Activated CD4-positive, CD25-positive, alpha-beta regulatory T cell treated with anti-CD3 and anti-CD28 coated beads, Interleukin-2, amount 50 U/mL, for 16 hours (primary cell): ENCODE results near the gene GPHA2.
A peak's percentile ranks its signal among the peaks of the same experiment; 100 is the strongest.
"Not testable (repeated sequence)": the region's sequence is repeated elsewhere in the genome, so short reads cannot be mapped to it uniquely, and the experiment has no call there.

ENCODE experiments used
- DNase-seq: peaks from one replicate; pipeline ENCODE4 v3.0.0-alpha.2; 2020; ENCODE audit warnings: low read depth, low spot score

GPHA2 gene, protein sequence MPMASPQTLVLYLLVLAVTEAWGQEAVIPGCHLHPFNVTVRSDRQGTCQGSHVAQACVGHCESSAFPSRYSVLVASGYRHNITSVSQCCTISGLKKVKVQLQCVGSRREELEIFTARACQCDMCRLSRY

DNA sequence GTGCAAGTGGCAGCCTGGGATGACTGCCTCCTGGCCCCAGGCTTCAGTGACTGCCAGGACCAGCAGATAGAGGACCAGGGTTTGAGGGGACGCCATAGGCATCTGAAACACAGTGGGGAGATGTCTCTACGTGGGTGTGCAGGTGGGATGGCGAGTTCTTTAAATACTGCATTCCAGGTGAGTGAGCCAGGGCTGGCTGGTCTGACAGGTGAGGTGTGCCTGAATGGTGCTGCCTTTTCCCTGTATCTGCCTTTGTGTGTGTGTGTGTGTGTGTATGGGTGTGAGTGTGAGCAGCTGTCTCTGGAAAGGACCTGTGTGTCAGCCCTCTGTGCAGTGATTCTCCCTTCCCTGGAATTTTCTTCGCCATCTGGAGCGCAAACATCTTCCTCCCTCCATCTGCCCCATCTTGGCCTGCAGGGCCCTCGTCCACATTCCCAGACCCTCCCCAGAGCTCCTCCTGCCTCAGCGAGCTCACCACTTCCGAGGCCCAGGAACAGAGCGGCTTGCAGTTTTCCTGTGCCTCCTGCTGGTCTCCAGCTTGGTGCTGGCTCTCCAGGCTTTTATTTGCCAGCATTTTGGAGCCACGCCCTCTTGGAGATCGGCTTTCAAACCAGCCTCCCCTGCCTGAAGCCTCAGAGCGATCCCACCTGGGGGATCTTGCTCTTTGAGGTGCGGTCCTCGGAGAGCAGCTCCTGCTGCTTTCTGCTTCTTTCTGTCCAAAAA is at the start of gene GPHA2:
Gene GPHA2, minus strand, starts transcription at position 535 of the 723 bp plus-strand sequence. Its CDS starts 433 bp downstream, at position 102.
- DNase-seq, result no peak

- DNase-seq, result not testable (repeated sequence)
These were observed 47.6 kb upstream of the GPHA2 start for GRCh38 chr11:64983339-64983738.

DNA sequence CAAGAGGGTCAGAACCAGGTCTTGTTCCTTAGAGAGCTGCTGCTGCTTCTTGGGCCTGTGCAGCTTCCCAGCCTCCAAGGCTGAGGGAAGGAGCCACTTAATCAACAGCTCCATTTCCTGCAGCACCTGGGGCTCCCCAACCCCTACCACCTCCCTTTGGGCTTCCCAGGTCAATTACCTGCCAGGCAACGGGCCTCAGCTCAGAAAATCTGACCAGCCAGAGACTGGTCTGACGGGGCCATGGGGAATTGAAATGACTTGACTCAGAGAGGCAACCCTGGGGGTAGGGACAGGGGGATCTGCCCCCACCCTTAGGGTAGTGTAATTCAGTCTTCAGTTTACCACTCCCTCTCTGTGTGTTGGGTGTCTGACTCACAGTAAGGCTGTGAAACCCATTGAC is 41.0 kb upstream of the GPHA2 start:
- DNase-seq, result no peak

DNA sequence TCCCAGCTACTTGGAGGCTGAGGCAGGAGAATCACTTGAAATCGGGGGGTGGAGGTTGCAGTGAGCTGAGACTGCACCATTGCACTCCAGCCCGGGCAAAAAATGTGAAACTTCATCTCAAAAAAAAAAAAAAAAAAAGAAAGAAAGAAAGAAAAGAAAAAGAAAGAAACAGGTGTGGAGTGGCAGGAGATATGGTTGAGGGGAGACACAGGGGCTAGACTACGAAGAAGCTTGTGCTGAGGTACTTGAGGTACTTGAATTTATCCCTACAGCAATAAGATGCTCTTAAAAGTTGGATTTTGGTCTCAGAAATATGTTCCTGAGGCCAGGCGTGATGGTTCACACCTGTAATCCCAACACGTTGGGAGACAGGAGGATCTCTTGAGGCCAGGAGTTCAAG is 38.4 kb upstream of the GPHA2 start:
- DNase-seq, result no peak

DNA sequence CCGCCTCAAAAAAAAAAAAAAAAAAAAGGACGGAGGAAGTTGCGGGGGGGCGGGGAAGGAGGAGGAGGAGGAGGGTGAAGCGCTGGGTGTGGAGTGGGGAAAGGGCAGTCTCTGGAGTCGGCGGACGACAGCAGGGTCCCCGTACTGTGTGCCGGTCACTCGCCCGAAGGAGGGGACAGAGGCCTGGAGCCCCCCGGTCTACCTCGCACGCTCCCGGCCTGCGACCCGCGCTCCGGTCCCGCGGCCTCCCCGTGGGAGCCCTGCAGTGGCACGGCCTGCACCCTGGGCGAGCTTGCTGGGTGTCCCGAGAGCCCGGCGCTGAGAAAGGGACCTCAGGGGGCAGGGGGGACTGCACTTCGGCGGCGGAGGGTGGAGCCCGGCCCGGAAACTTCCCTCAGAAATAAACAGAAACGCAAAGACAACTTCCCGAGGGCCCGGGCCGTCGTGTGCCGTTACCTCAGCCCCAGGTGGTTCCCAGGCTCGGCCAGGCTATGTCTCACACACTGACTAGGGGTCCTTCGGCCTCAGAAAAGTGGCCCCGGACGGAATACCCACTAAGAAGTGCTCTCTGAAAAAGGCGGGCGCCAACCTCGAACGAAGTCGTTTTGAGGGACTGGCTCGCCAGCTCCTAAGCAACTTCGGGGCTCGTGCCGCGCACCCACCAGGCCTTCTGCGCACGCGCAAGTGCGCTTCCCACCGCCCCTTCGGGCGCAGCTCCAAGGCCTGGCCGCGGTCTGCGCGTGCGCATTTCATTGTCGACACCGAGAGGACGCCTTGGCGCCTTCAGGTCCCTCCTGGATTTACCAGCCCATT is 35.9 kb upstream of the GPHA2 start, which contains the start of gene MAJIN:
Gene MAJIN, minus strand, starts transcription at position 688 of the 813 bp plus-strand sequence. CDS start 12,703 bp downstream, outside the sequence.
- DNase-seq, result peak; percentile 78

DNA sequence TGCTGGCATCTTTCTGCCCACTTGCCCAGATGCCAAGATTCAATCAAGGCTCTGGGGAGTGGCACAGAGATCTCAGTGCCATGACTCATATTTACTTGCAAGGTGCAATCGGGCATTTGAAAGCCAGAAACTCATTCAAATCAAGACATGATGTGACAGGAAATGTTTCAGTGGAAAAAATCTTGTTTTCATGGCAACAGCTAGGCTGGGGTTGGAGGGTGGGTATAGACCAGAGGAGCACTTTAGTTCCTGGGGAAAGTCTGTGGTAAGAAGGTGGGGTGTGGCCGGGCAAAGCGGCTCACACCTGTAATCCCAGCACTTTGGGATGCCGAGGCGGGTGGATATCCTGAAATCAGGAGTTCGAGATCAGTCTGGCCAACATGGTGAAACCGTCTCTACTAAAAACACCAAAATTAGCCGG is 35.0 kb upstream of the GPHA2 start:
- no peak for DNase-seq

- DNase-seq, result no peak
These were observed 33.5 kb upstream of the GPHA2 start for GRCh38 chr11:64969209-64969608.

- no peak for DNase-seq
These were observed 31.7 kb upstream of the GPHA2 start for GRCh38 chr11:64967375-64967774.

DNA sequence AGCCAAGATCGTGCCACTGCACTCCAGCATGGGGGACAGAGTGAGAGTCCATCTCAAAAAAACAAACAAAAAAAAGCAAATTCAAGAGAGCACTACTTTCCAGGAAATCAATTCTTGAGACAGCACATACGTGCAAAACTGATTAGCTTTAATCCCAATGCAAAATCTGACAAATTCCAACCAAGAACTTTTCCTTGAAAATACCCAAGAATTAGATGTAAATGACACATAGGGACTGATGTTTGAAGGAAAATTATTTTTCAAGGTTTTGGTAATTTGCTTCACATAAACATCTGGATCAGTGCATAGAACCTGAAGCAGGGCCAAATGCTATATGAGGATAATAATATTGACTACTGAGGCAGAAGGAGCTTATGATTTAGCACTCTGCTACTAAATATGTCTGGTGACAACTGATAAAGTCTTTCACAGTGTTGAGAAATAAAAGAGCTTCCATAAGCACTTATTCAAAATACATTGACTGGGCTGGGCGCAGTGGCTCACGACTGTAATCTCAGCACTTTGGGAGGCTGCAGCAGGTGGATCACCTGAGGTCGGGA is 27.5 kb upstream of the GPHA2 start:
- no peak for DNase-seq

- DNase-seq, result no peak
These were observed 25.0 kb upstream of the GPHA2 start for GRCh38 chr11:64960719-64961118.

DNA sequence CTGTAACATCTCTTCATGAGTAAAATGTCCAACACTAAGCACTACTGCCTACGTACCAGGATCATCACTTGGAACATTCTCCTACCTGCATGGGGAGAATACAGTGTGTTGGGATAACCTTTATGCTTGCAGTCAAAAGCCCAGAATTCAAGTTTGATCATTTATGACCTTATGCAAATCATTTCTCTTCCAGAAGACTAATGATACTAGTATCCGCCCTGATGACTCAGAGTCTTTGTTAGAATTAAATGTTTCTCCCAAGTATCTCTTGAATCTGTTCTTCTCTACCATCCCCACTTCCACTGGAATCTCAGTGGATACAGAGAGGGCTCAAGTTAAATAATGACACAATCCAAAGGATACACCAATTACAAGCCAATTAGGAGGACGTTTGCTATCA is 23.8 kb upstream of the GPHA2 start:
- no peak for DNase-seq

GRCh38 chr11:64954201-64954600 is 18.5 kb upstream of the GPHA2 start:
- no peak for DNase-seq

- DNase-seq, result no peak
These were observed 15.8 kb upstream of the GPHA2 start for GRCh38 chr11:64951529-64951928.

- DNase-seq, result no peak
These were observed 11.6 kb upstream of the GPHA2 start for GRCh38 chr11:64947208-64947814.

GRCh38 chr11:64936539-64936938 is 846 bp upstream of the GPHA2 start:
- DNase-seq, result no peak

DNA sequence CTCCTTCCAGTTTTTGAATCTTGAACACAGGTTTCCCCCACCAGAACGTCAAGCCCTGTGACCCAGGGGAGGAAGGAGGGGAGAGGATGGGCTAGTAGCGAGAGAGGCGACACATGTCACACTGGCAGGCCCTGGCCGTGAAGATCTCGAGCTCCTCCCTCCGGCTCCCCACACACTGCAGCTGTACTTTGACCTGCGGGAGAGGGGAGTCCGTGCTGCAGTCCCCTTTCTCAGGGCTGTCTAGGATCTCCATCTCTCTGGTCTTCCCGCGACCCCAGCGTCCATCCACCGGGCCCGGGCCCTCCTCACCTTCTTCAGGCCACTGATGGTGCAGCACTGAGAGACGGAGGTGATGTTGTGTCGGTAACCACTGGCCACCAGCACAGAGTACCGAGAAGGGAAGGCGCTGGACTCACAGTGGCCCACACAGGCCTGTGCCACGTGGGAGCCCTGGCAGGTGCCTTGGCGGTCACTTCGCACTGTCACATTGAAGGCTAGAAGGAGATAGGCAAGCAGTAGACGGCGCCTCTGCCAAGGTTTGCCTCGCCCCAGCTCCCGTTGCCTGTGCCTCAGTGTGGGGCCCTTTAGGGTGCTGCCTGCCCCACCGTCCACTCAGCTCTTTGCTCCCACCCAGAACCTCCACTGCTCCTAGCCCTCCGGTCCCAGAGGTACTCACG is 873 bp downstream of the GPHA2 start:
- no peak for DNase-seq

DNA sequence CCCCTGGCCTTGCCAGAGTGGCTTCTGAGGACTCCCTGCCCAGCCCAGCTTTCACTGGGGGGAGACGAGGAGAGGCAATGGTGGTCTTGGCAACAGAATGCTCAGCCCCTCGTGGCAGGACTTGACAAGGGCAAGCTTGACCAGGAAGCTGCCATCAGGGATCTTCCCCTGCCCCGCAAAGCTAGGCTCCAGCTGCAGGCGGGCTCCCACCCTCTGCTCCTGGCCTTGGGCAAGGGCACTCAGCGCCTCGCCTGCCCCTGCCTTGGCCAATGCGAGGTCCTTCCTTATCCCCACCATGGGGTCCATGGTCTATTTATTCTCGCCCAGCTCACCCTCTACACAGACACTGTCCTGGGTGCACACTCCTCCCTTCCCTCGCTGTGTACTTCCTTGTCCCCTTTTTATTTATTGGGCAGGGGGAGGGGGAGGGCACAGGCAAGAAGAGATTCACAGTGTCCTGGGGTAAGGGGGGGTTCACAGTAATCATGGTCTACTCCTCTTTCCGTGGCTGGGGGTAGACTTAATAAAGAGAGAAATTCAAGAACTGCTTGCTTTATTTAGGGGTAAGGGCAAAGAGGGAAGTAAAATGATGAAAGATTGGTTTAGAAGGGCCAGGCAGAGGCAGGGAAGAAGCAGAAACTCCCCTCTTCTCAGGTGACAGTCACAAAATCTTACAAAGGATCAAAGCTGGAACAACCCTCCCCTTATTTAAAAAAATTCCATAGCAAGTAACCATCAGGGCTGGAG is 1.6 kb downstream of the GPHA2 start:
- DNase-seq, result no peak

GRCh38 chr11:64933213-64933934 is 2.3 kb downstream of the GPHA2 start:
- no peak for DNase-seq

- no peak for DNase-seq
These were observed 3.4 kb downstream of the GPHA2 start for GRCh38 chr11:64932324-64932723.

- no peak for DNase-seq
These were observed 4.4 kb downstream of the GPHA2 start for GRCh38 chr11:64931290-64931689.
